Measurements from ENCODE around the gene LMO3. TPM values are rescaled to one million over a fixed set of nuclear protein-coding genes. Genes with fewer than 3 reads are reported as not detected.

LMO3 gene
- total and polyA plus RNA-seq, 9 donors = 0.68 to 6.8 (median 1.8) TPM

DNA sequence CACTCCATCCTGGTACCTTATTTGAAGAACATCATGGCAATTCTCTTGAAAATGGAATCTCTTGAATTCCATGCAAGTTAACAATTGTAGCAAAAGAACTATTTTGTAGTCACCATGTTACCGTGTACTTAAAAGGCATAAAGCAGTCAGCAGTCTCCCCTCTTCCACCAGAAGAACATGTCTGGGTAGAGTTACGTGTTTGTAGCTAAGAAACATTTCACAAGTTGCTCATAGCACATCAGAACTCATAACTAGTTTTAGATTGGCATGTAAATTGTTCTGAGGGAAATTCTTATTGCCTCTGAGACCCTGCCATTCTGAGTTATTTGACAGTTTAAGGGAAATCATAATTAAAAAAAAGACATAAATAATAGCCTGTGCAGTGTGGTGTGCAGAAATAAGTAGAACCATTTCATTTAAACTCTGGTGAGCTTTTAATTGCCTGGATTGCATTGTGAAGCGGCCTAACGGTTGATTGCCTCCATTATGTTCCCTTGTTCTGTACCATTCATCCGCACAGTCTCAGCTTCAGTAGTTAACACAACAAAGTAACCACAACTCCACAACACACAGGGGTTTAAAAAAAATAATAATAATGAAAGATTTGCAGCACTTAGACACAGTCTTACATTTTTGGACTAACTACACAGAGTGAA lies 2.6 kb downstream of the LMO3 start:
- no CpG with 5 or more reads among the region's 5 CpGs for WGBS (ENCODE audit: insufficient coverage)
- H3K27me3 ChIP-seq (ENCODE audit: control insufficient read depth, insufficient read depth, low read length) = peaks cover 25% of the 10 kb centered on the region
- no peak overlapping the region for H3K4me3 ChIP-seq (ENCODE audit: low read length)
- H3K9me3 ChIP-seq (replicated peaks; ENCODE audit: control insufficient read depth, low read depth, low read length) = no peaks in the 10 kb centered on the region
- no peak overlapping the region for H3K27ac ChIP-seq (ENCODE audit: low read length)
- no peaks in the 10 kb centered on the region for H3K36me3 ChIP-seq (ENCODE audit: control insufficient read depth, insufficient read depth, low read length)
- no peak for DNase-seq
- H3K4me1 ChIP-seq (ENCODE audit: control insufficient read depth, insufficient read depth, low read length) = peaks cover 11% of the 10 kb centered on the region

DNA sequence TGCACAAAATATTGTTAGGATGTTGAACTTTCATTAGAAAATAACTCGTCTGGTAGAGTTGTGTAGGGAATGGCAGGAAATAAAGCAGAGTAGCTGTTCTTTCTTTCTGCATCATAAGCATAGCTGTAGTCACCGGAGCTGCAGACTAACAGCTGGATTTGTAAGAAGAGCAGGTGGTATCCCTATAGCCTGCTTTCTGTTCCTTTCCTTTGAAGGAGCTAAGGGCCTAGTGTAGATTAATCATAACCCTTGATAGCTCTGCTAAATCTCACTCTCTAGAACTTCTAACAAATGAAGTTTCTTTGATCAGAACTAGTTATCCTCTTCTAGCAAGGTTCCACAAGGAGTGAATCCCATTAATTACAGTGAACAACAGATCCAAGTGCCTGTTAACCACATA lies 3.5 kb downstream of the LMO3 start:
- no peak for DNase-seq
- no peak overlapping the region for H3K27ac ChIP-seq (ENCODE audit: low read length)
- peaks cover 11% of the 10 kb centered on the region for H3K4me1 ChIP-seq (ENCODE audit: control insufficient read depth, insufficient read depth, low read length)
- peaks cover 22% of the 10 kb centered on the region for H3K27me3 ChIP-seq (ENCODE audit: control insufficient read depth, insufficient read depth, low read length)
- H3K9me3 ChIP-seq (replicated peaks; ENCODE audit: control insufficient read depth, low read depth, low read length) = no peaks in the 10 kb centered on the region
- no CpG with 5 or more reads among the region's 2 CpGs for WGBS (ENCODE audit: insufficient coverage)
- no peaks in the 10 kb centered on the region for H3K36me3 ChIP-seq (ENCODE audit: control insufficient read depth, insufficient read depth, low read length)
- H3K4me3 ChIP-seq (ENCODE audit: low read length) = no peak overlapping the region

DNA sequence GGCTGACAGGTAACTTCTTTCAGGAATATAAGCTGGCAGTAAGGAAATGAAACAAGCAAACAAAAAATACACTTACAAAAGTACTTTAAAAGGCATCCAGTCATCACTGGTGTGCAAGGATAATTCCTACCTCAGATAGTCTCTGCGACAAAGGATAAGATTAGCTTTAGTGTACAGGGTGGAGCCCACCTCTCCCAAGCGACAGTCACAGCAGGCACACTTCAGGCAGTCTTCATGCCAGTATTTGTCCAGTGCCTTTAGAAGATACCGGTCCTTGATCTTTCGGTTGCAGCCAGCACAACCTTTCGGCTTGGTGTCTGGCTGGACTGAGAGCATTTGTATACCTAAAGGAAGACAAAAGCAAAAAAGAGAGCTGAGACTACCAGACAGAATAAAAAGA lies 5.4 kb downstream of the LMO3 start:
- WGBS (ENCODE audit: insufficient coverage) = 90% methylated on average over 3 of the region's 5 CpGs
- Histone ChIP-seq H3K27me3 (ENCODE audit: control insufficient read depth, insufficient read depth, low read length) (peaks cover 7% of the 10 kb centered on the region), H3K9me3 (replicated peaks; ENCODE audit: control insufficient read depth, low read depth, low read length) (no peaks in the 10 kb centered on the region), H3K4me1 (ENCODE audit: control insufficient read depth, insufficient read depth, low read length) (peaks cover 5% of the 10 kb centered on the region), H3K36me3 (ENCODE audit: control insufficient read depth, insufficient read depth, low read length) (no peaks in the 10 kb centered on the region), H3K27ac (ENCODE audit: low read length) (no peak overlapping the region), H3K4me3 (ENCODE audit: low read length) (no peak overlapping the region)
- DNase-seq = no peak

DNA sequence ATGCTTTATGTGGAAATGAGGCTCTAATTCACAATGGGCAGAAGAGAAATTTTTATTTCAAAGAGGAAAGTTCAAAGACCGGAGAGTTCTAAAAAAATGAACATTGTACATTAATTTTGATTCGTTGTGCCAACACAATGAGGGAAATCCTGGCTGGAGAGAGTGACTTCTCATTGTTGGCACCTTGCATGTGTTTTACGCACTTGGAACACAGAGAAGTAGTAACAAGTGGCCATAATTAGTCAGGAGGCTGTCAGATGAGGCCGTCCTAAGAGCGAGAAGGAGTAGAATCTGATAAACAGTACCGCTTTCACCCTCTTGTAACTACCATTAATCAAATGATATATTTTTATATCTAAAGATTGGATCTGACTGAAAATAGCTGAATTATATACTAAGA lies 6.9 kb downstream of the LMO3 start:
- H3K27me3 ChIP-seq (ENCODE audit: control insufficient read depth, insufficient read depth, low read length) = no peaks in the 10 kb centered on the region
- no peaks in the 10 kb centered on the region for H3K9me3 ChIP-seq (replicated peaks; ENCODE audit: control insufficient read depth, low read depth, low read length)
- no peaks in the 10 kb centered on the region for H3K4me1 ChIP-seq (ENCODE audit: control insufficient read depth, insufficient read depth, low read length)
- no peaks in the 10 kb centered on the region for H3K36me3 ChIP-seq (ENCODE audit: control insufficient read depth, insufficient read depth, low read length)
- no peak overlapping the region for H3K27ac ChIP-seq (ENCODE audit: low read length)
- WGBS (ENCODE audit: insufficient coverage) = 78% methylated on average over 1 of the region's 6 CpGs
- DNase-seq = no peak
- no peak overlapping the region for H3K4me3 ChIP-seq (ENCODE audit: low read length)

DNA sequence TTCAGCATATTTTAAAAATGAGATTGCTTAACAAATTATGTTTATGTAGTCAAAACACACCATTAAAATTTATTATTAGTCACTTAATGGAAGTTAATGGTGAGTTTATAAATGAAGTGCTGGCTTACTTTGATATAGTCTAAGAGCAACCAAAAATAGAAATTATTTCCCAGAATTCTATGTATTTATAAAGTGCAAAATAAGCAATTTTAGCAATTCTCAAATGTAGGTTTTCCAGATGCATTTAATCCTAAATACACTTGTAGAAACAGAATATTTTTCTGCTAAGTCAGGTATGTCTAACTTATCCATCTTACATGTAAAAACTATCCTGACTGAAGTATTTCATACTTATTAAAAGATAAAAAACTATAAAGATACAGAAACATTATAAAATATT lies 11.2 kb downstream of the LMO3 start:
- DNase-seq = no peak
- Histone ChIP-seq H3K9me3 (replicated peaks; ENCODE audit: control insufficient read depth, low read depth, low read length) (no peaks in the 10 kb centered on the region), H3K27ac (ENCODE audit: low read length) (no peak overlapping the region), H3K4me3 (ENCODE audit: low read length) (no peak overlapping the region), H3K36me3 (ENCODE audit: control insufficient read depth, insufficient read depth, low read length) (no peaks in the 10 kb centered on the region), H3K27me3 (ENCODE audit: control insufficient read depth, insufficient read depth, low read length) (no peaks in the 10 kb centered on the region), H3K4me1 (ENCODE audit: control insufficient read depth, insufficient read depth, low read length) (no peaks in the 10 kb centered on the region)

DNA sequence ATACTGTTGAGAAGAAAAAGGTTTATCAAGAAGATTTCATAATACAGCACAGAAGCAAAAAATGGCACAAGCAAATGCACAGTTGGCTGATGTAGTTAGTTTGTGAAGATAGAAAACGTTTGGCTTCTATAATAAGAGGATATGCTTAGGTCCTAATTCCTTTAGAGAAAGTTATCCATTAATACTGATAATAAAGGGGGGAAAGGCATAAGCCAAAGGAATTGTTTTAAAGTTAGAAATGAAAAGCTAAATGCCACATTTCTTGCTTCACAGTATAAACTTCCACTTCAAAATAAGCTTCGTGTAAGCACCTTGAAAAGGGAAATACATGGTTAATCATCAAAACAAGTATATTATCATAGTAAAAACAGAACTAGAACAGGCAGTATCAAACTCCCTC lies 12.4 kb downstream of the LMO3 start:
- H3K36me3 ChIP-seq (ENCODE audit: control insufficient read depth, insufficient read depth, low read length) = no peaks in the 10 kb centered on the region
- no peaks in the 10 kb centered on the region for H3K4me1 ChIP-seq (ENCODE audit: control insufficient read depth, insufficient read depth, low read length)
- no peak overlapping the region for H3K27ac ChIP-seq (ENCODE audit: low read length)
- H3K9me3 ChIP-seq (replicated peaks; ENCODE audit: control insufficient read depth, low read depth, low read length) = no peaks in the 10 kb centered on the region
- H3K4me3 ChIP-seq (ENCODE audit: low read length) = no peak overlapping the region
- no CpG with 5 or more reads among the region's 2 CpGs for WGBS (ENCODE audit: insufficient coverage)
- no peak for DNase-seq
- no peaks in the 10 kb centered on the region for H3K27me3 ChIP-seq (ENCODE audit: control insufficient read depth, insufficient read depth, low read length)

DNA sequence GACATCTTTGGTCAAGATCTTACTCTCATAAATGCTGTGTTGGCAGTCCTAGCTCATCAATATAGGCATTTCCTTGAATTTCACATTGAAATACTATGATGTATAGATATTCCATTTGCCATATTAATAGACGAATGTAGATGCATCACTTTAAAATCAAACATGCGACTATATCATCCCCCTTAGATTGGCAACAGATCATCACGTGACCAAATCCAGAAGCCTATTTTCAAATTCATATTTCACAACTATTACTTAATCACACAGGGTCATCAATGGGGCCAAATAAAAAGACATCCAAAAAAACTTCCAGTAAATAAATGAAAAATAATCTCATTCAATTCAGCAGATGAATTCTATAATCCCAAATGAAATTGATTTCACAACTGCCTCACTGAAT lies 15.3 kb downstream of the LMO3 start:
- Histone ChIP-seq H3K27me3 (ENCODE audit: control insufficient read depth, insufficient read depth, low read length) (no peaks in the 10 kb centered on the region), H3K4me1 (ENCODE audit: control insufficient read depth, insufficient read depth, low read length) (no peaks in the 10 kb centered on the region), H3K27ac (ENCODE audit: low read length) (no peak overlapping the region), H3K36me3 (ENCODE audit: control insufficient read depth, insufficient read depth, low read length) (no peaks in the 10 kb centered on the region), H3K4me3 (ENCODE audit: low read length) (no peak overlapping the region), H3K9me3 (replicated peaks; ENCODE audit: control insufficient read depth, low read depth, low read length) (no peaks in the 10 kb centered on the region)
- no CpG with 5 or more reads among the region's 3 CpGs for WGBS (ENCODE audit: insufficient coverage)
- DNase-seq = no peak

DNA sequence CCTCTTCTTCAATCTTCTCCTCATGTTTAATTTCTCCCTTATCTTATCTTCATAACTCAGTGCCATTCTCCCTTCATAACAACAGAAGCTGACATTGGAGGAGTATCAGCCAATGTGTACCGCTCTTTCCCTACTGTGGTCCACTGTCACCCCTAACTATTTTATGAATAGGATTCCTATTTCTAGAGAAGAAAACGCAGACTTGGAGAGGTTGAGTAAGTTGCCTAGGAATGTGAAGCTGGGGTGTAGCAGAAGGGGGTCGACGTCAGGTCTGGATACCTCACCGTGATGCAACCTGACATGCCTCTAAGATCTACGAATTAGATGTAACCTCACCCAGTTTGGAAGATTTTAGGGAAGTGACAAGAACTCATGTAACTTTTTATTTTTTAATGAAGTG lies 17.1 kb downstream of the LMO3 start:
- Histone ChIP-seq H3K4me3 (ENCODE audit: low read length) (no peak overlapping the region), H3K4me1 (ENCODE audit: control insufficient read depth, insufficient read depth, low read length) (no peaks in the 10 kb centered on the region), H3K9me3 (replicated peaks; ENCODE audit: control insufficient read depth, low read depth, low read length) (no peaks in the 10 kb centered on the region), H3K36me3 (ENCODE audit: control insufficient read depth, insufficient read depth, low read length) (no peaks in the 10 kb centered on the region), H3K27me3 (ENCODE audit: control insufficient read depth, insufficient read depth, low read length) (no peaks in the 10 kb centered on the region), H3K27ac (ENCODE audit: low read length) (no peak overlapping the region)
- 100% methylated on average over 1 of the region's 6 CpGs for WGBS (ENCODE audit: insufficient coverage)
- no peak for DNase-seq

DNA sequence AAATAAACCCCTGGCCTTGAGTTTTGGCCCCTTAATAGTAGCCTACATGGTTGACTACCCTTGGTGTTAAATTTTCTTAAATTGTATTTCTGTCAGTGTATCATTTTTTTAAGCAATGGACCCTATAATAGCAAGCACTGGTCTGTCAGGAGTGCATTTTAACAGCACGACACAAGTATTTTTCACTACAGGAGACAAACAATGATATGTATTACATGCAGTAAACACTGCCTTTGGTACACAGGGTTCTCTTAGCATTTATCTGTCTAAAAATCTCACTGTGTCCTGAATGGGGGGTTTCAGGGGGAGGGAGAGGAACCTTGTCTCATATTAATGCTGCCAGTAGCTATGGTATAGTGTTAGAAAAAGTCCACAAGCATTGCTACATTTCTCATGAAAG lies 18.4 kb downstream of the LMO3 start:
- Histone ChIP-seq H3K4me1 (ENCODE audit: control insufficient read depth, insufficient read depth, low read length) (no peaks in the 10 kb centered on the region), H3K36me3 (ENCODE audit: control insufficient read depth, insufficient read depth, low read length) (no peaks in the 10 kb centered on the region), H3K9me3 (replicated peaks; ENCODE audit: control insufficient read depth, low read depth, low read length) (no peaks in the 10 kb centered on the region), H3K27ac (ENCODE audit: low read length) (no peak overlapping the region), H3K4me3 (ENCODE audit: low read length) (no peak overlapping the region), H3K27me3 (ENCODE audit: control insufficient read depth, insufficient read depth, low read length) (no peaks in the 10 kb centered on the region)
- WGBS (ENCODE audit: insufficient coverage) = no CpG with 5 or more reads among the region's 1 CpG
- DNase-seq = no peak

DNA sequence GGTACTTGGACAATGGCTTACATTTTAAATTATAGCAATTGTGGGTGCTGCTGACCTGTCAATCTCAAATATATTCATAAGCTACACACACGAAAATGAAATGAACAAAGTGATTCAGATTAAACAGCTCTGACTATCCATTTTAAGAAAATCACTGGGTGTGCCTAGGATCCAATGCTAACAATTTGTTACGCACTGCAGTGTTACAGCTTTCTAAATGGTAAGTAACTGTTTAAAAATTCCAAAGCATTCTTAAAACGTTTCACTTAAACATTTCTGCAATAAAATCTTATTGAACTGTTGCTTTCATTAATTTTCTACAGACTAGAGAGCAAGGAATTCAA lies 18.9 kb downstream of the LMO3 start:
- Histone ChIP-seq H3K4me1 (ENCODE audit: control insufficient read depth, insufficient read depth, low read length) (no peaks in the 10 kb centered on the region), H3K4me3 (ENCODE audit: low read length) (no peak overlapping the region), H3K9me3 (replicated peaks; ENCODE audit: control insufficient read depth, low read depth, low read length) (no peaks in the 10 kb centered on the region), H3K27ac (ENCODE audit: low read length) (no peak overlapping the region), H3K27me3 (ENCODE audit: control insufficient read depth, insufficient read depth, low read length) (no peaks in the 10 kb centered on the region), H3K36me3 (ENCODE audit: control insufficient read depth, insufficient read depth, low read length) (no peaks in the 10 kb centered on the region)
- no CpG with 5 or more reads among the region's 3 CpGs for WGBS (ENCODE audit: insufficient coverage)
- no peak for DNase-seq
